ENCODE data around the gene POMGNT2. TPM values are rescaled to one million over a fixed set of nuclear protein-coding genes. Genes with fewer than 3 reads are reported as not detected.
"Not testable (repeated sequence)": the region's sequence is repeated elsewhere in the genome, so short reads cannot be mapped to it uniquely, and the experiment has no call there.

Gene POMGNT2
- total RNA-seq, 8 experiments from 2014 or later: 4.2 to 41.5 (median 14.2) TPM

DNA sequence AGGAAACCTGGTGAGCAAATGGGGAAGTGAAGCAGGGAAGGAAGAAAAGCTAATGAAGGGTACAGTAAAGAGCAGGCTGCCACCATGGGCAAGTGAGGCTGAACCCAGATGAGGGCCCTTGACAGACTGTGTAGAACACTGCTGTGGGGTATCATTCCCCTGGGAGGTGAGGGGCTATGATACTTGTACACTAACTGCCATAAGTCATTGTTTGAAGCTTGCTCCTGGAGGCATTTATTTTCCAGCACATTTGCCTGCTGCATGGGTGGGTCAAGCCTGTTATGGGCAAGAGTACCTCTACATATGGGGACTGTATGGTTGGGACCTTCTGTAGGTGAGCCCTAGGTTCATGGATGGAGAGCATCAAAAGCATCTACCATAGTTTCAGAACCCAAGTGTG is 57.4 kb downstream of the POMGNT2 start:
- Histone ChIP-seq H3K4me3 (no peak overlapping the region), H3K4me1 (replicated peaks in 1 of 2) (no peaks in the 10 kb centered on the region), H3K27ac (no peak overlapping the region)
- in situ Hi-C loops (cut with MboI; ENCODE audit: low pct_unique_long_range_greater_than_20kb in 2 of 9, low sequenced_read_pairs in 9 of 9, unreplicated experiment in 9 of 9): no loop called here
- no peak for ATAC-seq (replicated peaks in 6 of 8)

DNA sequence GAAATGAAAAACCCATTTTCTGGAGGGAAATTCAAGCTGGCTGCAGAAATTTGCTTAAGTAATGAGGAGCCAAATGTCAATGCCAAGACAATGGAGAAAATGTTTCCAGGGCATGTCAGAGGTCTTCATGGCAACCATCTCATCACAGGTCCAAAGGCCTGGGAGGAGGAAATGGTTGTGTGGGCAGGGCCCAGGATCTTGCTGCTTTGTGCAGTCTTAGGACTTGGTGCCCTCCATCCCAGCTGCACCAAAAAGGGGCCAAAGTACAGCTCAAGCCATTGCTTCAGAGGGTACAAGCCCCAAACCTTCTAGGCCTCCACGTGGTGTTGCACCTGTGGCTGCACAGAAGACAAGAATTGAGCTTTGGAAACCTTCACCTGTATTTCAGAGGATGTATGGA is 59.3 kb downstream of the POMGNT2 start:
- Histone ChIP-seq H3K4me3 (no peak overlapping the region), H3K4me1 (replicated peaks in 1 of 2) (no peaks in the 10 kb centered on the region), H3K27ac (no peak overlapping the region)
- no peak for ATAC-seq (replicated peaks in 6 of 8)
- in situ Hi-C loops (cut with MboI; ENCODE audit: low pct_unique_long_range_greater_than_20kb in 2 of 9, low sequenced_read_pairs in 9 of 9, unreplicated experiment in 9 of 9): no loop called here
- 17 to 50% (median 50%) methylated on average over 1 of the region's 1 CpG; no CpG with 5 or more reads in 7 of the 10 experiments for WGBS, 10 experiments

GRCh38 chr3:43045079-43045478 is 60.8 kb downstream of the POMGNT2 start:
- H3K4me3 ChIP-seq; H3K27ac ChIP-seq; in situ Hi-C loops (cut with MboI; ENCODE audit: low pct_unique_long_range_greater_than_20kb in 2 of 9, low sequenced_read_pairs in 9 of 9, unreplicated experiment in 9 of 9); ATAC-seq (replicated peaks in 6 of 8); H3K4me1 ChIP-seq (replicated peaks in 1 of 2): not testable (repeated sequence)

DNA sequence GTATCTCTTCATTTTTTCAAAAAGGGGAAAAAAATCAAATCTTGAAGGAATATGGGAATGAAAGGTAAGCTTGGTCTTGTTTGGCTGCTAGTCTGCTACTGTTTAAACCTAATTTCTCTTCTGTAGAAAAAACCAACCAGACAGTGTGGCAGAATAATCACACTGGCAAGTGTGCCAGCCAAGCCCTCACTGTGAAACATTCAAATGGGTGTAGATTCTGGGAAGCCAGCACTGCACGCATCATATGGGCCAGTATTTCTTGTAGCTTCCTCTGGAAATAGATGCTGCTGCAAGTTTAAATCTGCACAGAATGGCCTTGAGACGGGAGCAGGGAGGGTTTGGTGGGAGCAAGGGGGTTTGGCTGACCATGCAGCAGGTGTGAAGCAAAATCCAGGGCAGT is 62.1 kb downstream of the POMGNT2 start:
- Histone ChIP-seq H3K27ac (no peak overlapping the region), H3K4me3 (no peak overlapping the region), H3K4me1 (replicated peaks in 1 of 2) (no peaks in the 10 kb centered on the region)
- WGBS, 10 experiments: 50 to 86% (median 83%) methylated on average over 1 to 2 of the region's 2 CpGs; no CpG with 5 or more reads in 3 of the 10 experiments
- in situ Hi-C loops (cut with MboI; ENCODE audit: low pct_unique_long_range_greater_than_20kb in 2 of 9, low sequenced_read_pairs in 9 of 9, unreplicated experiment in 9 of 9): no loop called here
- no peak for ATAC-seq (replicated peaks in 6 of 8)

- 17 to 100% methylated on average over 1 to 2 of the region's 3 CpGs; no CpG with 5 or more reads in 8 of the 10 experiments for WGBS, 10 experiments
- Histone ChIP-seq H3K27ac (no peak overlapping the region), H3K4me1 (replicated peaks in 1 of 2) (no peaks in the 10 kb centered on the region), H3K4me3 (no peak overlapping the region)
- no peak for ATAC-seq (replicated peaks in 6 of 8)
- in situ Hi-C loops (cut with MboI; ENCODE audit: low pct_unique_long_range_greater_than_20kb in 2 of 9, low sequenced_read_pairs in 9 of 9, unreplicated experiment in 9 of 9): no loop called here
Measured at GRCh38 chr3:43043071-43043766, 62.7 kb downstream of the POMGNT2 start.

DNA sequence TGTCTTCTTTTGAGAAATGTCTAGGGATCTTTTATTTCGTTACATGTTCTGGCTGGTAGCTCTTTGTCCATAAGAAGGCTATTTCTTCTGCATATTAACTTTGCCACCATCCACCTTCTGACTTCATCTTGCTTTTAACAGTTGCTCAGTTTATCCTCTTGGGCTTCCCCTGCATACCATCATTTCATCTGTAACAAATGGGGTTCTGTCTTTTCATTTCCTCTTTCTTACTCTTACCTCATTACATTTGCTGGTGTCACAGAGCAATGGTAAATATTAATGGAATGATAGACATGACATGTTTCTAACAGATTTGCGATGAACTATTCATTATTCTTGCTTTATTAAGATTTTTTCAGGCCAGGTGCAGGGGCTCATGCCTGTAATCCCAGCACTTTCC is 64.4 kb downstream of the POMGNT2 start:
- in situ Hi-C loops (cut with MboI; ENCODE audit: low pct_unique_long_range_greater_than_20kb in 2 of 9, low sequenced_read_pairs in 9 of 9, unreplicated experiment in 9 of 9): no loop called here
- no peak overlapping the region for H3K27ac ChIP-seq

DNA sequence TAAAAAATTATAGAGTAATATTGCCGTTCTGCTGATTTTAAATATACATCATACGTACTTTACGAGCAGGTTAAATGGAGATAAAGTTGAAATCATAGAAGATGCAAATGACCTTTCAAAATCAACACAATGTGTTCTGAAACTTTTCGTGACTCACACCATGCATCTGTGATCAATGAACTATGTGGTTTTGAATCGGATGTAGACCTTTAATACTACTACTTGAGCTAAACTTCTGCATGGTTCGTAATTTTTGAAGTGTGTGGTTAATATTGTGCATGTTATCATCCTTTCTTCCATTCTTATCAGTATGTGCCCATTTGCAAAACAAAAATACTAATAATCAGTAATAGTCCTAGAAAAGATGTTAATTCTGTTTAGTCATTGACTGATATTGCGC is 67.9 kb downstream of the POMGNT2 start:
- in situ Hi-C loops (cut with MboI; ENCODE audit: low pct_unique_long_range_greater_than_20kb in 2 of 9, low sequenced_read_pairs in 9 of 9, unreplicated experiment in 9 of 9): no loop called here
- H3K4me1 ChIP-seq (replicated peaks in 1 of 2): peaks cover 0 to 8% of the 10 kb centered on the region in 2 donors
- no peak overlapping the region for H3K27ac ChIP-seq
- 45 to 99% (median 77%) methylated on average over 4 to 7 of the region's 7 CpGs for WGBS, 10 experiments
- no peak overlapping the region for H3K4me3 ChIP-seq
- ATAC-seq (replicated peaks in 6 of 8): no peak

More for the DNA sequence above, 64.4 kb downstream of the POMGNT2 start:
- H3K4me1 ChIP-seq (replicated peaks in 1 of 2): peaks cover 0 to 6% of the 10 kb centered on the region in 2 donors
- no peak for ATAC-seq (replicated peaks in 6 of 8)
- WGBS, 10 experiments: 14 to 100% (median 83%) methylated on average over 1 to 2 of the region's 2 CpGs; no CpG with 5 or more reads in 1 of the 10 experiments
- no peak overlapping the region for H3K4me3 ChIP-seq

- peak in 4 of 8 experiments; percentile 31 to 63 (median 48) for ATAC-seq (replicated peaks in 6 of 8)
- peaks cover 0 to 8% of the 10 kb centered on the region in 2 donors for H3K4me1 ChIP-seq (replicated peaks in 1 of 2)
- no peak overlapping the region for H3K27ac ChIP-seq
- in situ Hi-C loops (cut with MboI; ENCODE audit: low pct_unique_long_range_greater_than_20kb in 2 of 9, low sequenced_read_pairs in 9 of 9, unreplicated experiment in 9 of 9): no loop called here
- no peak overlapping the region for H3K4me3 ChIP-seq
- WGBS, 10 experiments: 48 to 90% (median 67%) methylated on average over 2 to 7 of the region's 9 CpGs; no CpG with 5 or more reads in 3 of the 10 experiments
Measured at GRCh38 chr3:43036621-43037423, 69.1 kb downstream of the POMGNT2 start.

DNA sequence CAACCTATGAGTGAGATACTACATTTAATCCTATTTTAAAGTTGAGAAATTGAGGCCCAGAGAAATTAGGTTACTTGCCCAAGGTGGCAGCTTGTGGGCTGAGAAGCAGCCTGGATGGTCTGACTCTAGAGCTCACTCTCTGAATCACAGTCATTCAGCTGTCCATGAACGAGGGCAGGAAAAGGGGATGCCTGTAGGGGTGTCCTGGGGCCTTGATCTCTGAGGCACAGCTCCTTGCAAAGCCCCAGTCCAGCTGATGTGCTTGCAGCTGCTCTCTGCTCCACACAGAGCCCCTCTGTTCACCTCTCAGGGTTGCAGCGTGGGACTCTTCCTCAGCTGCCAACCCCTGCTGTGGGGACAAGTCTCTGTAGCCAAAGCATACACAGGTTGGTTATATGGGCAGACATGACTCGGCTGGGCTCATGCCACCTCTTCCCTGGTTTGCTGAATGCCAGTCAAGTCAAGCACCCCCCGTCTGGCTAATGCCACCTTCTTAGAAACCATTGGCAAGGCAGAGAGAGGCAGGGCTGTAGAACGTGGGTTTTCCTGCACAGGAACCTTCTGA is 70.0 kb downstream of the POMGNT2 start:
- in situ Hi-C loops (cut with MboI; ENCODE audit: low pct_unique_long_range_greater_than_20kb in 2 of 9, low sequenced_read_pairs in 9 of 9, unreplicated experiment in 9 of 9): no loop called here
- no peak for ATAC-seq (replicated peaks in 6 of 8)
- Histone ChIP-seq H3K4me3 (no peak overlapping the region), H3K4me1 (replicated peaks in 1 of 2) (peaks cover 0 to 8% of the 10 kb centered on the region in 2 donors), H3K27ac (no peak overlapping the region)
- 0 to 61% (median 33%) methylated on average over 1 to 4 of the region's 5 CpGs; no CpG with 5 or more reads in 4 of the 10 experiments for WGBS, 10 experiments

GRCh38 chr3:43034911-43035310 is 71.0 kb downstream of the POMGNT2 start:
- no peak for ATAC-seq (replicated peaks in 6 of 8)
- in situ Hi-C loops (cut with MboI; ENCODE audit: low pct_unique_long_range_greater_than_20kb in 2 of 9, low sequenced_read_pairs in 9 of 9, unreplicated experiment in 9 of 9): no loop called here
- Histone ChIP-seq H3K27ac (no peak overlapping the region), H3K4me3 (no peak overlapping the region), H3K4me1 (replicated peaks in 1 of 2) (peaks cover 0 to 8% of the 10 kb centered on the region in 2 donors)
- WGBS, 10 experiments: 48 to 96% (median 86%) methylated on average over 1 to 3 of the region's 4 CpGs; no CpG with 5 or more reads in 3 of the 10 experiments

- Histone ChIP-seq H3K4me3 (no peak overlapping the region), H3K27ac (no peak overlapping the region), H3K4me1 (replicated peaks in 1 of 2) (peaks cover 0 to 8% of the 10 kb centered on the region in 2 donors)
- ATAC-seq (replicated peaks in 6 of 8): no peak
- in situ Hi-C loops (cut with MboI; ENCODE audit: low pct_unique_long_range_greater_than_20kb in 2 of 9, low sequenced_read_pairs in 9 of 9, unreplicated experiment in 9 of 9): no loop called here
- 25 to 100% (median 67%) methylated on average over 1 to 4 of the region's 4 CpGs; no CpG with 5 or more reads in 1 of the 10 experiments for WGBS, 10 experiments
Measured at GRCh38 chr3:43034200-43034599, 71.7 kb downstream of the POMGNT2 start.

- H3K27ac ChIP-seq: no peak overlapping the region
- H3K4me1 ChIP-seq (replicated peaks in 1 of 2): peaks cover 0 to 8% of the 10 kb centered on the region in 2 donors
- no peak overlapping the region for H3K4me3 ChIP-seq
- no peak for ATAC-seq (replicated peaks in 6 of 8)
- in situ Hi-C loops (cut with MboI; ENCODE audit: low pct_unique_long_range_greater_than_20kb in 2 of 9, low sequenced_read_pairs in 9 of 9, unreplicated experiment in 9 of 9): no loop called here
- WGBS, 10 experiments: 60 to 100% (median 80%) methylated on average over 1 to 6 of the region's 23 CpGs; no CpG with 5 or more reads in 3 of the 10 experiments
Measured at GRCh38 chr3:43032646-43033628, 72.9 kb downstream of the POMGNT2 start.
